ENCODE results near the gene MAST4. TPM values are rescaled to one million over a fixed set of nuclear protein-coding genes. Genes with fewer than 3 reads are reported as not detected.

Gene MAST4
- total and polyA plus RNA-seq, 2 of the 13 experiments (the other 11 are each of a cell fraction or from before 2014, with no cell fraction given) = 3.4 to 3.7 TPM

GRCh38 chr5:67163863-67164595, 567.8 kb downstream of the MAST4 start (continued):
- TF ChIP-seq PBX3 (CRISPR knock-in tag; IDR thresholded peaks at IDR 0.05; ENCODE audit: borderline replicate concordance) = no peak

GRCh38 chr5:67164856-67165525, 568.8 kb downstream of the MAST4 start:
- POLR2A ChIA-PET = interaction anchor here (1.2 kb wide), 1 partner anchor 21 kb away, joined by 3 read pairs; no protein-coding TSS in a partner anchor
- Histone ChIP-seq H3K9ac (ENCODE audit: insufficient read depth, low read depth, low read length) (no peak overlapping the region), H3K4me3 (replicated peaks in 1 of 3; ENCODE audit: insufficient read depth in 1 of 3, low read depth in 2 of 3, low read length in 3 of 3) (no peak overlapping the region), H3K27ac (ENCODE audit: extremely low read length, insufficient read depth, low read length) (no peak overlapping the region), H4K20me1 (ENCODE audit: insufficient read depth, low read length) (no peaks in the 10 kb centered on the region), H3K9me3 (ENCODE audit: low read length) (no peaks in the 10 kb centered on the region), H3K27me3 (ENCODE audit: control insufficient read depth in 1 of 2, insufficient read depth in 2 of 2, low read length in 2 of 2) (no peaks in the 10 kb centered on the region), H3K4me1 (ENCODE audit: insufficient read depth, low read length) (no peaks in the 10 kb centered on the region), H3K4me2 (ENCODE audit: low read depth, low read length) (no peak overlapping the region), H3K79me2 (ENCODE audit: insufficient read depth, low read length) (no peaks in the 10 kb centered on the region), H2AFZ (ENCODE audit: low read length) (no peak overlapping the region), H3K36me3 (replicated peaks in 1 of 2; ENCODE audit: control insufficient read depth in 1 of 2, insufficient read depth in 2 of 2, low read length in 2 of 2) (peaks cover 1 to 21% of the 10 kb centered on the region in 2 experiments; a peak in 4 of 5 replicates)
- DNase-seq (ENCODE audit: low spot score) (no peak), ATAC-seq (no peak), FAIRE-seq (no peak)
- 100% methylated on average over 7 of the region's 17 CpGs for WGBS (ENCODE audit: low lambda C conversion rate)
- CTCF ChIA-PET (ENCODE audit: low intra/inter-chr PET ratio, low total read pairs) = no interaction called here
- intact Hi-C loops (cut with micrococcal nuclease; ENCODE audit: unreplicated experiment) = no loop called here
- BruUV-seq (replicated peaks) = no TSS peak
- in situ Hi-C loops (cut with HindIII; ENCODE audit: extremely low pct_ligation_motif_present, low pct_unique_long_range_greater_than_20kb) = no loop called here
- TF ChIP-seq ZNF407 (CRISPR knock-in tag; IDR thresholded peaks at IDR 0.05; ENCODE audit: not compliant biosample characterization) = no peak
- TF ChIP-seq MED1 (CRISPR knock-in tag; IDR thresholded peaks at IDR 0.05) = no peak
- TF ChIP-seq DR1 (CRISPR knock-in tag; IDR thresholded peaks at IDR 0.05) = no peak
- TF ChIP-seq ZNF280B (CRISPR knock-in tag; IDR thresholded peaks at IDR 0.05; ENCODE audit: borderline replicate concordance) = no peak
- no peak for TF ChIP-seq ZNF883 (CRISPR knock-in tag; IDR thresholded peaks at IDR 0.05; ENCODE audit: not compliant biosample characterization)

Data from HepG2 (cell line).